Stimulated activated CD4-positive, alpha-beta T cell treated with anti-CD3 and anti-CD28 coated beads, Interleukin-2, amount 100 ng/mL, for 24 hours (primary cell): Measurements from ENCODE around the gene EGFL7.

Experiments
- DNase-seq, 2 donors: peaks; one replicate each; pipeline ENCODE4 v3.0.0-alpha.2; 2020

EGFL7 gene

GRCh38 chr9:136662656-136663581 is at the start of gene EGFL7:
EGFL7 (plus strand) TSS chr9:136662916; CDS start chr9:136668283, 5,367 bp downstream.
- no peak for DNase-seq

DNA sequence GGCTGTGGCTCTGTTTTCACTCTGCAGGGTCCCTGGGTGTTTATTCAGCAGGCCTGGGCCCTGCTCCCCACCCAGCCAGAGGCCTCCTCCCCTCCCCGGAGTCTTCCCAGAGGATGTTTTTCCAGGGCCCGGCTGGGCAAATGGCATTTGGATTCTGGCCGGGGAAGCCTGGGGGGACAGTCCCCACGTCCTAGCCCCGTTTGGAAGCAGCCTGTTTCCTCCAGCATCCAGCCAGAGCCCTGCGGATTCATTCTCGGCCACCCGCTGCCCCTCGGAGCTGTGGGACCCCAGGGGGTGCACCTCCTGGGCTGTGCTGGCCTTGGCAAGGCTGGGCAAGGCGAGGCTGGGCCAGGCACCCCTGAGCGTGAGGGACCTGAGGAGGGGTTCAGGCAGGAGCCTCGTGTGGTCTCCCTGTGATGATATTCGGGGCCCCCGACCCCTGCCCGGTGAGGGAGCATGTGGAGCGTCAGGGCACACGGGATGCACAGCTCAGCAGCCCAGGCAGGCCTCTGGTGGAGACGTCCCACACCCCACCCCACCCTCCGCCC is 48.8 kb upstream of the EGFL7 start:
- DNase-seq, result no peak

DNA sequence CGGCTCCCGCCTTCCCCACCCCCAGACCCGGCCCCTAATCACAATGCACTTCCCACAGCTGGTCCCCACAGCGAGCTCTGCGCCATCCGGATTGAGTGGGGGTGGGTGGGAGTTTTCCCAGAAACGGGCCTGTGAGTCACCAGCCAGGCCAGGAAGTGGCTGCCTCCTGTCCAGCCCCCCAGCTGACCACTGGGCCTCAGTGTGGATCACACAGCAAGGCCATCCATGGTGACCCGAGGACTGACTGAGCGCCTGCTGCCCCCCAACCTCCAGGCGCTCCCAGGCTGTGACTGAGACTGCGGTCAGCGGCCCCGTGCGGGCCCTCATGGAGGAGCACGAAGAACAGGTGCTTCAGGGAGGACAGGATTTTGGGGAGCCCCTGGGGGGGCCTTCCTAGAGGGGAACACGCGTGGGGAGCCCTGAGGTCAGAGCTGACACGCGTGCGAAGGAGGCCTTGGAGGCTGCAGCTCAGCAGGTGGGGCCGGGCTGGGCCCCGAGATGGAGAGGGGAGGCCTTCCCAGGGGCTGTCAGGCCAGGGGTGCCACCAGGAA is 48.3 kb upstream of the EGFL7 start:
- no peak for DNase-seq

DNA sequence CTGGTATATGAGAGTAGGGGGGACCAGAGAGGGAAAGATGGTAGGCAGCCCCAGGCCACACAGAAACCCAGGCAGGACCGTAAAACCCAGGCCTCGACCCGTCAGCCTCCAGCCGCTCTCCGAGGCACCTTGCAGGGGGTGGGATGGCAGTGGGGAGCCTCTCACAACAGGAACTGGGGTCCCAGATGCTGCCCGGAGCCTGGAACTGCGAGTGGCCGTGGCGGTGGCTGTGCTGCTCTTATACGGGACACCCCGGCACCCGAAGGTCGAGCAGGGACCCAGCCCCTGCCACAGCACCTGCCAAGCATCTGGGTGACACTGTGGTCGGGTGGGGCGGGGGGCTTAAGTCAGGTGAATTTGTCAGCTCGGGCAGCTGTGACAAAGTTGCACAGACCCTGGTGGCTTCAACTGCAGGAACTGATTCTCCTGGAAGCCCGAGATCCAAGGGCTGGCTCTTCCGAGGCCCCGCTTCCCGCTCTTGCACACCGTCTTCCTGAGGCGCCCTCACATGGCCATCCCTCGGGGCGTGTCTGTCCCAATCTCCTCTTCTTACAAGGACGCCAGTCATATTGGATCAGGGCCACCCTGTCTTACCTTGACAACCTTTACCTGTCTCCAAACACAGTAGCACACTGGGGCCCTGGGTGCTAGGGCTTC is 47.6 kb upstream of the EGFL7 start:
- no peak for DNase-seq

- no peak for DNase-seq
Measured at GRCh38 chr9:136615631-136616306, 46.9 kb upstream of the EGFL7 start.

DNA sequence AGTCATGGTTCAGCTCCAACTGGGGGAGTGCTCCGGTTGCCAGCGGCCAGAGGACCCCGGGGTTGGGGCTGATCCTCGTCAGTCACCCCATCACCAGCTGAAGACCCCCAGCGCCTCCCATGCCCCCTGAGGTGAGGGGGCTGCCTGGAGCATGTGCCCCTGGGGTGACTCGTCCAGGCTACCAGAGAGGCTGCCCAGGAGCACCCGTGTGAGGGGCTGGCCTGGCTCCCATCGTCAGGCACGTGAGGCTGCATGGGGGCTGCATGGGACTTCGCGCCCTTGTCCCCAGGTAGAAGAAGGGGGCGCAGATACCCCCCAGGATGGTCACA is 46.4 kb upstream of the EGFL7 start:
- DNase-seq, result no peak

DNA sequence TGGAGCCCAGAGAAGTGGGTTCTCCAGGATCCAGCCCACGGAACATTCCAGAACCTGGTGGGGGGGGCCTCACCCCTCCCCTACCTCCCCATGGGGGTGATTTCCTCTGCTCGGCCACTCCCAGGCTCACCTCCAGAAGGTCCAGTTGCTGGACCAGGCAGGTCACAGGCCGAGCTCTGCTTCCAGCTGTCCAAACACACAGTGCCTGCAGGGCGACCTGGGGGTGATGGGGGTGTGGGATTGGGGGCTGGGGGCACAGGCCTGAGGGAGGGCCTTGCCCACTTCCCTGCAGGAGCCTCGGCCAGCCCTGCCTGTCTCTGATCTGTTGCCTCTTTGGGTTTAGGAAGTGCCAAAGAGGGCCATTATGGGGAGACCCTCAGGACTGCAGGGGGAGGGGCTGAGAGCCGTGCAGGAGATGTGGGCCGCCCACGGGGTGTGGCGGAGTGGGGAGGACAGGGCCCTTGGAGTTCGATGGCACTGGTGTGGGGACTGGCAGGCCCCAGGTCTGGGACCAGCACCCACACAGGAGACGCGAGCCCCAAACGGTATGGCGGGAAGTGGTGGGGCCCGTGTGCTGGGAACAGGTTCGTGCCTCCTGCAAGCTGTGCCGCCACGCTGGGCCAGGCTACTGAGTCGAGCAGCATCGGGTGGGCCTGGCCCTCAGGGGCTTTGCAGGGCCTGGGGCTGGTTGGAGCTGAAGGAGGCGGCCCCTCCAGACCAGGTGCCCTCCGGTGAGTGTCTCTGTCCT is 45.6 kb upstream of the EGFL7 start:
- no peak for DNase-seq

DNA sequence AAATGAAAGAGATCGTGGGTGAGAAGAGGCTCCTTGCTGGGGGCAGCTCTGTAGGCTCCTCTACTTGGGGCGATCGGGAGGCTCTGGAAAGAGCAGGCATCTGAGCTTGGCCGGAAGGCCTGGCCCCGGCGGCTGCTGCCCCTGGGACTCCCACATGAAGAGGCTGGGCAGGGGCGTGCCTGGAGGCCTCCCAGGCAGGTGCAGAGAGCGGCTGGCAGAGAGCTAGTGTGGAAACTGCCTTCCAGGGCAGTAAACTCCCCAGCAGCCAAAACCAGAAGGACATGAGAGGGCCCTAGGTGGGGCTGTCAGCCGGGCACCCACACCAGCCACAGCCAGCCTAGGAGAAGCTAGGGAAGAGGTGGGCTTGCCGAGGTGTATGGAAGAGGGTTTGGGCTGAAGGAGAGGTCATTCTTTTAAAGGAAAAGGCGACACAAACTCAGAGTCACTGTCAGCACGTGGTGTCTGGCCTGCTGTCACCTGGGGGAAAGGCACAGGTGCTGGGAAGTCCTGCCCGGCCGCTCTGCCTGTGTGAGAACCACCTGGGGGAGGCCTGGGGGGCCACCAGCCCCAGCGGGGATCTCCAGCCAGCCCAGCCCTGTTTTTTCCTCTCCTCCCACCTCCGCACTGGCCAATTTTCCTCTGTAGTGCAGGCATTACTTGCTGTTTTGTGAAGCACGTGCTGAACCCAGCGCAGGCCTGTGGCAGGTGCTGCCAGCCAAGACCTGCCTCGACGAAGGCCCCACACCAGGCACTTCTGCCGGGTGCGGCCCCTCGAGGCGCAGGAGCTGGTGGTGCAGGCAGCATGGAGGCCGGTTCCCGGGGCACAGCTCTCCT is 44.8 kb upstream of the EGFL7 start:
- DNase-seq, result no peak

GRCh38 chr9:136618580-136619547 is 43.9 kb upstream of the EGFL7 start:
- DNase-seq, result no peak

- DNase-seq, result no peak
Measured at GRCh38 chr9:136619742-136620440, 42.8 kb upstream of the EGFL7 start.

- no peak for DNase-seq
Measured at GRCh38 chr9:136620441-136621018, 42.2 kb upstream of the EGFL7 start.

GRCh38 chr9:136621019-136621733 is 41.5 kb upstream of the EGFL7 start:
- no peak for DNase-seq

- no peak for DNase-seq
Measured at GRCh38 chr9:136621734-136622093, 41.0 kb upstream of the EGFL7 start.

DNA sequence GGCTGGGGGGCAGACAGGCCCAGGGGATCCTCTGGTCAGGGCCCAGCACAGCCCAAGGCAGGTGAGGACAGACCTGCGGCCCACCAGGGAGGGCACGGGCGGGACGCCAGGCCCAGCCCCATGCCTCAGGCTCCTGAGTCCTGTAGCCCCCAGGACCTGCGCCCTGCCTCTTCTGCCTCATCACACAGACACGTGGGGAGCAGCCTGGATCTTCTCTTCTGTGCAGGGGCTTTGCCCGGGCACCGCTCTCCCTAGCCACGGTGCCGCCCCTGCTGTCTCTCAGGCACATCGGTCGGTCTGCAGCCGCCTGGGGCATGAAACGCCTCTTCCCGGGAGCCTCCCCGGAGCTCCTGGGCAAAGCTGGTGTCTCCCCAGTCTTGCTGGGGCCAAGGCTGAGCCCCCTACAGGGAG is 40.2 kb upstream of the EGFL7 start:
- DNase-seq, result no peak

DNA sequence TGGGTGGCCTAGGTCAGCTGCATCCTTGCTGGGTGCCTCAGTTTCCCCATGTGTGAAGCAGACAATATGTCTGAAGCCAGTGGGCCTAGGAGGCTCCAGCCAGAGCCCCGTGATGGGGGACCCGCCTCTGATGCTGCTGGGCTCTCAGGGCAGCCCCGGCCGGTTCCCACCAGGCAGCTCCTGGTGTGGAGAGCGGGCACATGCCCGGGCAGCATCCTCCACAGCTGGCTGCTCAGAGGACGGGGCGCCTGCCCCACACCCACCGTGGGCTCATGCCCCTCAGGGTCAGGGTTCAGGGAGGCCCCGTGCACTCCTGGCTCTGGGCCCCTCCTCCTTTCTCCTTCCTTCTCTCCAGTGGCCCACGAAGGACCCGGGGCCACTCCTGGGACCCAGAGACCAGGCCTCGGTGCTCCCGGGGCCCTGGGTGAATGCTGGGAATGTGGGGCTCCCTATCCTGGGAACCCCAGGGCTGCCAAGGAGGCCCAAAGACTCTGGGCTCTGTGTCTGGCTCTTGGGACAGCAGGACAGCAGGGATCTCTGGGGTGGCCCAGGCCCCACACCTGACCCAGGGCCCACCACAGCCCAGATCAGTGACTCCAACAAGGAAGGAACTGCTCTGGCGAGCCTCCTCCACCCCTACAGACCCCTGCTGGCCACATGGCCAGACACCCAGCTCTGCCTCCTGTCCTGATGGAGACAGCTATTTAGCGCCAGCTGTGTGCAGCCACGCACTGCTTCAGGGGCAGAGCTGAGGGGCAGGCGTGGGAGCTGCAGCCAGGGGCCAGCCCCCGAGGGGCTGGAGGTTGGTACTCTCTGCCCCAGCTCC is 39.5 kb upstream of the EGFL7 start:
- no peak for DNase-seq

GRCh38 chr9:136623842-136624183 is 38.9 kb upstream of the EGFL7 start:
- DNase-seq, result no peak

DNA sequence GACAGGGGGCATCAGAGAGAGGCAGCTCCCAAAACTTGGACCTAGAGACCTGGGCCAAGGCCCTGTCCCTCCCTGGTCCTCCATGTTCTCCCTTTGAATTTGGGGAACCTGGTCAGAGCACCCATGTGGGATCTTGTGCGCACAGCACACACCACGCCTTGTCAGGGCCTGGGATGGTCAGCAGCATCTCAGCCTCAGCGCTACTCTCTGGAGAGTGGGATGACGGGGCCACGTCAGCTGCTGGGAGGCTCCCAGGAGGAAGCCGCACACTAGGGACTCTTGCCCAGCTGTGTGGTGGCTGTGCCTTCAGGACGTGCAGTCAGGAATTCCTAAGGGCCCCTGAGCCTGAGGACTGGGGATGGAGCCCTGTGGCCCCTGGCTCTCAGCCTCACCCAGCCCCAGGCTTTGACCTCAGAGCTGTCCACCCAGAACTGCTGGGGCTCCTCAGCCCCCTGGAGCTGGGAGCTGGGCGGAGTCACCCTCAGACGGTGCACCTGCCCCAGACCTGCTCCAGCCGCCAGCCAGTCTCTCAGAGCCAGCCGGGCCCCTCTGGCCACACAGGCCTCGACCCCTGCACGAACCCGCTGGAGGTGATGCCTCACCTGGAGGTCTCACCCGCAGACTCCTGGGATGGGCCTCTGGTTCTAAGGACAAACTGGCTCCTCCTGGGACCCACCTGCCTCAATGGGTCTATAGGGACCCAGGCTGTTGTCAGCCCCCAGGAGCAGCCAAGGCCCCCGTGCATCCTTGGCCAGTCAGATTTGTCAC is 38.3 kb upstream of the EGFL7 start:
- no peak for DNase-seq
